Effector CD8-positive, alpha-beta T cell (primary cell): ENCODE results near the gene ALG1.
A peak's percentile ranks its signal among the peaks of the same experiment; 100 is the strongest.

Experiments
- DNase-seq: peaks from one replicate; lab custom pipeline; 2025; lab: John Stamatoyannopoulos, UW
- total RNA-seq, 4 experiments: gene quantifications; one replicate each; lab custom pipeline; 2026; lab: John Stamatoyannopoulos, UW

The ALG1 gene, protein sequence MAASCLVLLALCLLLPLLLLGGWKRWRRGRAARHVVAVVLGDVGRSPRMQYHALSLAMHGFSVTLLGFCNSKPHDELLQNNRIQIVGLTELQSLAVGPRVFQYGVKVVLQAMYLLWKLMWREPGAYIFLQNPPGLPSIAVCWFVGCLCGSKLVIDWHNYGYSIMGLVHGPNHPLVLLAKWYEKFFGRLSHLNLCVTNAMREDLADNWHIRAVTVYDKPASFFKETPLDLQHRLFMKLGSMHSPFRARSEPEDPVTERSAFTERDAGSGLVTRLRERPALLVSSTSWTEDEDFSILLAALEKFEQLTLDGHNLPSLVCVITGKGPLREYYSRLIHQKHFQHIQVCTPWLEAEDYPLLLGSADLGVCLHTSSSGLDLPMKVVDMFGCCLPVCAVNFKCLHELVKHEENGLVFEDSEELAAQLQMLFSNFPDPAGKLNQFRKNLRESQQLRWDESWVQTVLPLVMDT
- 29.4 to 41.3 (median 36.4) reads per million in 4 experiments for total RNA-seq

DNA sequence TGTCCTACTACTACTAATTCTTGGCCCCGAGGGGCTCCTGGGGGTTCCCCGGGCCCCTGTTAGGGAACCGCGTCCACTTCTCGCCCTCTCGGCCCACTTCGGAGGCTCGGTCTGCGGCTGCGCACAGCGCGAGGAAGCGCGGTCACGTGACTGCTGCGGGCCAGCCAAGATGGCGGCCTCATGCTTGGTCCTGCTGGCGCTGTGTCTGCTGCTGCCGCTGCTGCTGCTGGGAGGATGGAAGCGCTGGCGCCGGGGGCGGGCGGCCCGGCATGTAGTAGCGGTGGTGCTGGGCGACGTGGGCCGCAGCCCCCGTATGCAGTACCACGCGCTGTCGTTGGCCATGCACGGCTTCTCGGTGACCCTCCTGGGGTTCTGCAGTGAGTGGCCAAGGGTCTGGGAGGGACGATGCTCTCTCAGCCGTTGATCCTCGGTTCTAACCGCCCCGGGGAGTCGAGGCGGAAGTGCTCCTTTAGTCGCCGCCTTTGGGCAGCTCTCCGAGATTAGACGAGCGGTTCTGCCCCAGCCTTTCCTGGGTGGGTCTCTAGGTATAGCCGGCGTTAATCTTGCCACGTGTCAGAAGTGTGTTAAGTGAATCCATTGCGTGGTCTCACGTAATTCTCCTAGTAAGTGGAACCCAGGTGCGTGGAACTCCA, at the start of gene ALG1:
ALG1 (plus strand) TSS at position 163 of the 653 bp plus-strand sequence; CDS start at position 170, 7 bp downstream.
- peak; percentile 81 for DNase-seq

DNA sequence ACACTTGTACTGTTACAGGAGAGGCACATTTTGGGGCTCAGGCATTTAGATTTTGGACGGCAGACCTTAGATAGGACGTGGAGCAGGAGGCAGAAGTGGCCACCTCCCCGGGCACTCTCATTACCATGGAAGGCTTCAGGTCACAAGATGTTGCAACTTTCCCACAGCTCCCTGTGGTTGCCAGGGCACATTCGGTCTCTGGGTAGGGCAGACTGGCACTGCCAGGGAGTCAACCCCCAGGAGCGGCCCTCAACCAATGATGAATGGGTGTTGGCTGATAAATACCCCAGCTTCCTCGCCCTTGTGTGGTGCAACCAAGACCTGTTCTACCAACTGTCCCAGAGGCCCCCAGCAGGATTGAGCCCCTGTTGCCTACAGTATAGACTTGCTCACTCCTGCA, 49.1 kb upstream of the ALG1 start:
- DNase-seq: no peak

DNA sequence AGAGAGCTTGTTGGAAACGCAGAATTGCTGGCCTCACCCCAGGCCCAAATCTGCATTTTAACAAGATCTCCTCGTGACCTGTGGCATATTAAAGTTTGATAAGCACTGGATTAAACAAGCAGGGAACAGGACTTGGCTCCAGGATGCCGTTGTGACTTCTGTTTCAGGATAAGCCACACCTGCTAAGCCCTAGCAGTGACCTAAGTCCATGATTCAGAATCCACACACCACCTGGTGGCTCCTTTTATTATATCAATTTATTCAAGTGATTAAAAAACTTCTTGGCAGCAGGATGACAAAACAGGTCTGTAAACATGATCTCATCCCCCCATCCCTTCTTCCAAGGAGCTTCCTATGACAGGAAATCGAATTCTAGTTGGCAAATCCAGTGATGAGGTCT, 47.0 kb upstream of the ALG1 start:
- DNase-seq: no peak

DNA sequence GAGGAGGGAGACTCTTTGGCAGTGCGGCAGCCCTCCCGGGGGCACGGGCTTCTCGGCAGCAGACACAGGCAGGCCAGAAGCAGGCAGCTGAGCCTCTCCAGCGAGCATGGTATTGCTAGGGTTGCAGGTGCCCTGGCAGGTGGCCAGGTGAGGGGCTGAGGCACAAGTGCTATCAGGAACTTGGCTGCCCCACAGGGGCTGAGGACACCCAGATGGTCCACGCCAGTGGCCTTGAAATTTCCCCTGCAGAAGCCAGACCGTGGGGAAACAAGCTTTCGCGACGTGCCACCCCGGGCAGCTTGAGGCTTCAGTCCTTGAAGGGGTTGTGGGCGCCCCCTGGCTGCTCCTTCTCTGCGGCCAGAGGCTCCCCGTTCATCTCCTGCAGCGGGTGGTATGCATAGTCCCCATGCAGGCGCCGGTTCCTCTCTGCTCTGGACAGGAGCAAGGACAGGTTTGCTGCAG, 46.4 kb upstream of the ALG1 start:
- no peak for DNase-seq

DNA sequence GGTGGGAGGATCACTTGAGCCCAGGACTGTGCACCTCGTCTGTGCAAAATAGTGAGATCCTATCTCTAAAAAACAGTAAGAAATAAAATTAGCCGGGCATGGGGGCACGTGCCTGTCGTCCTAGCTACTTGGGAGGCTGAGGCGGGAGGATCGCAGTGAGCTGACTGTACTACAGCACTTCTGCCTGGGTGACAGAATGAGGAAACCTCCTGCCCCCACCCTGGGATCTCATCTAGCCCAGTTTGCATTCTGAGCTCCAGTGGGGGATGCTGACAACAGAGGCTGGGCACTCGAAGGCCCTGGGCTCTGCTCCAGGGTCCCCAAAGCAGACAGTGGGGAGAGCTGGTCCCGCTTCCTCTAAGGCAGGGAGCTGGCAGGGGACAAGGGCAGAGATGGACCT, 45.0 kb upstream of the ALG1 start:
- no peak for DNase-seq

DNA sequence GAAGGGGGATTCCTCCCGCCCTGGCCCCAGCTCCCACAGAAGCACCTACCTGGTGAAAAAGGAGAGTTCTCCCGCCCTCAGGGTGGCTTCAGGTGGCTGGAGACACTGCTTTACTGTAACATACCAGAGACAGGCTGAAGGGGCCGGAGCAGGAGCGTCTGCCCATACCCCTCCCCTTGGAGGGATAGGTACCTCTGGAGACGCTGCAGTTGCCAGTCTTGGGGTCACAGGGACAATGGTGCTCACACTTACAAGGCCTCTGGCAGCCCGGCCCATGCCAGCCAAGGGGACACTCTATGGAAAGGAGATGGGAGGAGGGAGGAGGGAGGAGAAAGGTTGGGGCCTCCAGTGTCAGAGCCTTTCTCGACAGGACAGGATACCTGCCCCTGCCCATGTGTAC, 44.6 kb upstream of the ALG1 start:
- DNase-seq: no peak

DNA sequence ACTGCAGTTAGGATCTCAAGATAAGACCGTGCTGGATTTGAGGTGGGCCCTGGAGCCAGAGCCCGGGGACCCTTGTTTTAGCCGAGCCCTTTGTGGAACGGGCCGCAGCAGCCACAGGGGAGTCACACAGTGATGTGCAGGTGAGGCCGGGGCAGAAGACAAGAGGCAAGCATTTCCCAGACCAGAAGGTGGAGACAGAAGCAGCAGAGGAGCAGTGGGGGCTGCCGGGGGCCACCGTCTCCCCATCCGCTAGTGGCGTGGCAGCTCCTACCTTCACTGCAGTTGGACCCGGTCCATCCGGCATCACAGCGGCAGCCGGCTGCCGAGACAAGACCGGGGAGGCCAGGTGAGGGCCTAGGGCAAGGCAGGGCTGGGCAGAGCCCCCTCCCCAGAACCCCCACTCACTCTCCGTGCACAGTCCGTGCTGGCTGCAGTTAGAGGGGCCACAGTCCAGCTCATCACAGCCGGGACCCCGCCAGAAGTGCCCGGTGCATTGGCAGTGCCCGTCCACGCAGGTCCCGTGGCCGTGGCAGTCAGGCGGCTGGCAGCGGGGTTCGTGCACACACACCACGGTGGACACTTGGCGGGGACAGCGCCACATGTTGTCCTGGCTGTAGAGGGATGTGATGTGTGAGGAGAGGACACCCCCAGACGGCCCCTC, 43.9 kb upstream of the ALG1 start:
- DNase-seq: no peak

DNA sequence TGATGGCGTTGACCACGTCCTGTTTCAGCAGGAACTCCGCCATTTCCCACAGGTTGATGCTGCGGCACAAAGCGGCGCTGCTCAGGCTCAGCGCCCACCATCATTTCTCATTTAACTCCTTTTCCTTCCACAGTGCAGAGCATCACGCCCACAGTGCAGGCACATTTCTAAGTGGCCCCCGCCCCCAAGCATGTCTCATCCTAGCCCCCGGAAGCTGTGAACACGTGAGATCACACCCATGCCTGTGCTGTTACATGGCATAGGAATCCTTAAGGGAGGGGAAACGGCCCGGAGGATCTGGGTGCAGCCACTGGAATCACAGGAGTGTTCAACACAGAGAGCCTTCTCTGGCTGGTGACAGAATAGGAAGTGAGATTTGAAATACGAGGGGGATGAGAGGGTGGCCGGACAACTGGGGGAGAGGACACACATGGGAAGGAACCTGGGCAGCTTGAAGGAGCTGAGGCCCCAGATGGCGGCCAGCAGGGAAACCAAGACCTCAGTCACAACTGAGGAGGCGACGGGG, 42.6 kb upstream of the ALG1 start:
- no peak for DNase-seq

DNA sequence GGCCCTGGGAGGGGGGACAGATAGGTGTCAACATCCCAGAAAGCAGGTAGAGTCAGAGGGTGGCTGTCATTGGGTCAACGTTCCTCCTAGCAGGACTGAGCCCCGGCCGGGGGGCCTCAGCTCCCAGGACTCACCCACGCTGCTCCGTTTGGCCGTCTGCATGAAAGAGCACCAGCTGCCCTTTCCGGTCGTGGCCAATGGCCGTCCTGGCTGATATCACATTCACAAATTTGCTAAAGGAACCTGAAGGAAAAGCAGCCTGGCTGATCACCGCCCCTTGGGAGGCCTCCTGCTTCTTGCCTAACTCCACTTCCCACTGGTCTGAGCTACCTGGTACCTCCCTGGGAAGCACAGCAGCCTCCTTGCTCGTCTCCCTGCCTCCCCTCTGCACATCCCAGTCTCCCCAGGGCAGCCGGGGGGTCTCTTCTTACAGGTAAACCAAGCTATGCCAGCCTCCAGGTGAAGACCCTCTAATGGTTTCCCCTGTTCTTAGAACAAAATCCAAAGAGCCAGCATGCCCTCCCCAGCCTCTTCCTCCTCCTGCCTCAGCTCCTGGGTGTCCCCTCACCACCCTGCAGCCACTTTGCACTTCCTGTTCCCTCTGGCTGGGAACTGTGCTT, 41.3 kb upstream of the ALG1 start:
- no peak for DNase-seq

DNA sequence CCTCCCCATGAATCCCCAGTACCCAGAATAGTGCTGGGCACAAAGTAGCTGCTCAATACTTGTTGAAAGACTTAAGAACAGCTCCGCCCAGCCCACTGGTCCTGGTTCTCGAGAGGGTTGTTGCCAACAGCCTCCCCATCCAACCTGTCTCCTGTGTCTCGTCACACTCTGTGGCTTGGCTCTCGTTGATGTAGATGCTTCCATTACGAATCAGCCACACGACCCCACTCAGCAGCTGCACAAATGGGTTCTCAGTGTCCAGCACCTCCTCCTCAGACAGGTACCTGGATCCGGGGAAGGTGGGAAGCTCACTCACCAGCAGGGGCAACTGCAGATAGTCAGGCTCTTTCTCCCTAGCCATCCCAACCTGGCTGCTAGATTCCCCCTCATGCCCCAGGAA, 40.0 kb upstream of the ALG1 start:
- no peak for DNase-seq

DNA sequence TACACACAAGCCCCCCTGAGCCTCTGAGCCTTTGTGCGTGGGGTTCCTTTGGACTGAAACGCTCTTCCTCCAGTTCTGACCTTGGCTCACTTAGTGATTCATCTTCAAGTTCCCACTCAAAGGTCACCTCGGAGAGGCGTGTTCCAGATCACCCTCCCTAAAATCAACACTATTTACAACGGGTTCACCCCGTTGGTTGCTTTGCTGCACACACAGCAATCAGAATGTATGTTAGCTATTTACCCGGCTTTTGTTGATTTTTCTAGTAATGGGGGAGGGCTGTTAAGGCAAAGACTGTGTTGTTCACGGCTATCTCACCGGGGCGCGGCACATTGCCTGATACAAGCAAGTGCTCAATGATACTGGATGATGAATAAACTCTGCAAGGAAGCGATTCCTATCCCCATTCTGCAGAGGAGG, 38.9 kb upstream of the ALG1 start:
- no peak for DNase-seq

DNA sequence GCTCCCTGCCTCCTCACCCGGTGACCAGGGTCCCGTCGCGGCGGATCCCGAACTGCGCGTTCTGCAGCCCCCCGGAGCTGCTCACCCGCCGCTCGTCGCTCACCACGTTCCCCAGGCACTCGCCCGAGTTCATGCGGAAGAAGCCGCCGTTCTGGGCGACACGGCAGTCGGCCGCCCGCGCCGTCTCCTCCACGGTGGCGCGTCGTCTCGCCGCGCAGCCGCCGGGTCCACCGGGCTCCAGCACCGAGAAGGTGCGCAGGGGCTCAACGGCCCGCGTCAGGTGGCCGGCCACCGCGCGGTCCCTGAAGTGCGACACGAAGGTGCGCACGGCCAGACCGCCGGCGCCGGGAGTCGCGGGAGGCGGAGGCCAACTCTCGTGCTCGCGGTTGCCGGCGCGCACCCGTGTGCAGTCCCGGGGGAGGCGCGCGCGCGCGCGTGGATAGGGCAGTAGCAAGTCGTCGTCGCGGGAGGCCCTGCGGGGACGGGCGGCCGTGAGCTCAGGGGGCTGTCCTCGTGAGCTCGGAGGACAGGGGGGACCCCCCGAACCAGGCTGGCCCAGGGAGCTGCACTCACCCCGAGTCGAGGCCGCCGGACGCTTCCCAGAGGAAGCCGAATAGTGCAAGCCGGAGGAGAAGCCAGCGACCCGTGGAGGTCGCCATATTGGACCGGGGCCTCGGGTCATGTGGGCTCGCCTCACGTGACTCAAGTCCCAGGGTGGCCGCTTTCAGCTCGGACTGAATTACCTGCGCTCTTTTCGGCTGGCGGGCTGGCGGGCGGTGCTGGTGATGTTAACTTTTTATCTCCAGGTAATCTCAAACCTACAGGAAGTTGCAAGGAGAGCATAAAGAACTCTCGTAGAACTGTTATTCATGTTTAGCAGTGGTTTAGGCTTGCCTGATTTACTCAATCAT, 38.1 kb upstream of the ALG1 start, which contains the start of gene NAGPA:
NAGPA (minus strand) TSS at position 680 of the 911 bp plus-strand sequence; CDS start at position 659, 21 bp downstream.
- DNase-seq: peak; percentile 69

DNA sequence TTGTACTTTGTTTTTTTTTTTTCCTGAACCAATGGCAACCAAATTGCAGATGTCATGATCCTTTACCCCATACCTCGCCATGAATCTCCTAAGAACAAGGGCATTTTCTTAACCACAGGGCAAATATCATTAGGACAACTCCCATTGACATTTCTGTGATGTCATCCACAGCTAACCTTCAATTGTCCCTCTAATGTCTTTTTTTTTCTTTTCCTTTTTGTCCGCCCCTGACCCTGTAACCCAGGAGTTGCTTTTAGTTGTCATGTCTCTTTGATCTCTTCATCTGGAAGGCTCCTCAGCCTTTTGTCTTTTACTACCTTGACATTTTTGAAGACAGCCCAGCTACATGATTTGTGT, 37.5 kb upstream of the ALG1 start:
- no peak for DNase-seq

DNA sequence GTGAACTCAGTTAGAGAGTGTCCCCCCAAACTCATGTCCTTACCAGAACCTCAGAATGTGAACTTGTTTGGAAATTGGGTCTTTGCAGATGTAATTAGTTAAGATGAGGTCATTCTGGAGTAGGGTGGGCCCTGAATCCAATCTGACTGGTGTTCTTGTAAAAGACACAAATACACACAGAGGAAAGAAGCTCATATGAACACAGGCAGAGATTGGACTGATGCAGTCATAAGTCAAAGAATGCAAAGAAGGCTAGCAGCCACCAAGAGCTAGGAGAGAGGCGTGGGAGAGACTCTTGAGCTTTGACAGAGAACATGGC, 35.8 kb upstream of the ALG1 start:
- DNase-seq: no peak

DNA sequence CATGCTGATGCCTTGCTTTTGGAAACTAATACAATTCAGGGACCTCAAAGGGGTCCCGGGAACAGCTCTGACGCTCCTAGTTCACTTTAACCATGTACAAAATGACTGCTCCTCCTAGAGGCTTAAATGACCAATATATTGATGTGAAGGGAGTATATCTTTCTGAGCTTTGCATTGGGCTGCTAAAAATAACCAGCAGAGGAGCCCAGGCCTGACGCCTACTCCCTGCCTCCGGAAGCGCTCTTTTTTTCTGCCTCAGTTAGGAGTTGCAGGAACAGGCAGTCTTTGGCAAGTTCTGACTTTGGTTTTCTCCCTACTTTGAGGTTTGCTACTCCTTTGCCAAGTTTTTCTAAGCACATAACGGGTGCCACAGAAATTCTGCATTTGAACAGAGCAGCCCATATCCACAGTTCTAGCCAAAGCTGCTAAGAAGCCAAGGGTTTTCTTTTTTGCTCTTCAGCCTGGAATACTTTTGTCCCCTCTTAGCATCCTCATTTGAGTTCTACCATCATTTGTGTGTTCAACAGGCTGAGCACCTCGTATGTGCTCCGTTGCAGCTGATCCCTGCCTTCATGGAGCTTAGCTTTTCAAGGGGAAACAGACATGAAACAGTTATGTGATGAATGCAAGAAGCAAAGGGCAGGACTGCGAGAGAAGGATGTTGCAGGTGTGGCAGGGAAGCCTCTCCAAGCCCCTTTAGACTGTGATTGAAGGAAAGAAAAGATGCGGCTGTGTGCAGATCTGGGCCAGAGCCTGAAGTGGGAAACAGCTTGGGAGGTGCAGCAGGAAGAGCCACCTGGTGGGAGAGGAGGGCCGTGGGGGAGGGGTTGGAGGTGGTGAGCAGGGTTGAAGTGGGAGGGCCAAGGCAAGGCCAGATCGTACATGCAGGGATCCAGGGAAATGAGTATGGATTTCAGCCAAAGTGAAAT, 35.2 kb upstream of the ALG1 start:
- no peak for DNase-seq

DNA sequence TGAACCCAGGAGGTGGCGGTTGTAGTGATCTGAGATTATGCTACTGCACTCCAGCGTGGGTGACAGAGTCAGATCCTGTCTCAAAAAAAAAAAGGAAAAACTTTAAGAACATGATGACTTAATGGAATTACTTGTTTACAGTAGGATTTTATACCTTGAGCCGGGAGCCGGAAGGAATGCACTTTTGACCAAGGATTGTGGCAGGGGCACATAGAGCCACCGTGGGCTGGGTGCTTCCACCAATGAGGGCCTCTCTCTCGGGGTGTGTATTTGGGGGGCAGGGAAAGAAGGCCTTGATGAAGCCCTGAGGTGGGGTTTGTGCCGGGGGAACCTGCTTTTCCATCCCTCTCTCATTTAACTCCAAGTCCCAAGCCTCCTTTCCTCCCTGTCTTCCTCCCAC, 31.2 kb upstream of the ALG1 start:
- DNase-seq: no peak

DNA sequence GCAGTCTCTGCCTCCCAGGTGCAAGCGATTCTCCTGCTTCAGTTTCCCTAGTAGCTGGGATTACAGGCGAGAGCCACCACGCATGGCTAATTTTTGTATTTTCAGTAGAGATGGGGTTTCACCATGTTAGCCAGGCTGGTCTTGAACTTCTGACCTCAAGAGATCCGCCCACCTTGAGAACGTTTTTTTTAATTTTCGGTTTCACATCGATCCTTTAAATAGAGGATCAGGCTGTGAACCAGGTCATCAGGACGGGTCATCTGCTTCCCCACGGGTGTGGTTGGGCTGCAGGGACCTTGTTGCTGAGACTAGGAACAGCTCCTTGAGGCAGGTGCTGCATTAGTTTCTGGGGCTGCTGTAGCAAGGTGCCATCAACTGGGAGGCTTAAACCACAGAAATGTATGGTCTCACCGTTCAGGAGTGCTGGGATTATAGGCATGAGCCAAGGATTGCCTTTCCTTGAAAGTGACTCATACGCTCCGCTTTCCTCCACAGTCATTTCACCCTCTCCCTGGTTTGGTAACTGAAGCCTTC, 30.0 kb upstream of the ALG1 start:
- no peak for DNase-seq

DNA sequence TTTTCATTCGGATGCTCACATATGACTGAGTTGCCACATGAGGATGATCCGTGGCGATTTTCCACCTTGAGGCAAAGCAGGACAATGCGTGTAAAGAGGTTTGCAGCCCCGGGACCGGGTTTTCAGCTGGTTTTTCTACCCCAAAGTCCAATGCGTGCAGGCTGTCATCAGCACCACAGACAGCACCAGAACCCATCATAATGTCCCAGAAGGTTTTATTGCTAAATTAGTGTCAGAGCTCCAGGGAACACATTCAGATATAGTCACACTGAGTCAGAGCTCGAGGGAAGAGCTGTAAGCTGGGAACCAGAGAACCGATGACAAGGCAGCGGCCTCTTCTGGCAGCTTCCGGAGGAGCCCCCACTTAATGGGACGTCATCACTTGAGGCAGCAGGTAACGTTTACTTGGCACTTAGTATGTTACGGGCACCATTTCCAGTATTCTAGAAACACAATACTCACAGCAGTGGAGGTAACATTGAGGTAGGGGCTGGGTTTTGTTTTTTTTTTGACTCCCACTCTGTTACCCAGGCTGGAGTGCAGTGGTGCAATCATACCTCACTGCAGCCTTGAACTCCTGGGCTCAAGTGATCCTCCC, 29.0 kb upstream of the ALG1 start:
- no peak for DNase-seq

DNA sequence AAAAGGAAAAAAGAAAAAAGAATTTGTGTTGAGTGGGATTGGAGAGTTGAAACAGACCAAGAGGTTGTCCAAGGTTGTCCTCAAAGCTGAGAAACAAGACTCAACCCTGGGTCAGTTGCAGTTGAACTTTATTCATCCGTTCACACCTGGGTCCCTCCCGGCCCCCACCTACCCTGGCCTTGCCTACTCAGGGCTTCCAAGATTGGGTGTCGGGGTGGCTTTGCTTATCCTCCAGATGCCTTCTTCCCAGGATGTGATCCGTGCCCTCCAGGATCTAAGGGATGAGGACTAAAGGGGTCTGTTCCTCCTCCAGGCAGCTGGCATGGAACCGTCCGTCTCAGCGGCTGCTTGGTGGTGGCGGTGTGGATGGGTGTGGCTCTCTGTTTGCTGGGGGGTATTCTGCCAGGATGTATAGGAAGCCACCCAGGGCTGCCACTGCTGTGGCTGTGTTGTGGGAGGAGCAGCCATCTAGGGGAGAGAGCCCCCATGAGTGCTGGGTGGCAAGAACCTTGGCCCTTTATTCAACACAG, 27.6 kb upstream of the ALG1 start:
- DNase-seq: no peak
